HEK293 (cell line): Measurements from ENCODE around the gene DENND1A.

Source experiments
- CTCF ChIA-PET: fragments of 350-600 bp; formaldehyde crosslinking; extraction: SDS; loops from one replicate; lab custom pipeline; 2021; ENCODE audit warnings: antibody characterized with exemption; lab: Yijun Ruan, JAX
- POLR2A ChIA-PET: fragments of 300-600 bp; formaldehyde crosslinking; extraction: SDS; loops from one replicate; lab custom pipeline; 2020; ENCODE audit warnings: antibody characterized with exemption, inconsistent platforms; lab: Yijun Ruan, JAX
- H3K27ac ChIP-seq: fragments of 200-500 bp; sonication (Bioruptor generic); 2 replicates; pipeline ENCODE4 v1.5.1; 2014; ENCODE audit warnings: low read depth, low read length, control low read depth, inconsistent platforms; ENCODE audit errors: extremely low read depth
- H3K36me3 ChIP-seq, 2 experiments: fragments of 200-500 bp in 1 of 2; sonication (Bioruptor generic) in 1 of 2; 1 replicate in 1 of 2; 2 replicates in 1 of 2; pipeline ENCODE4 v1.5.1; 2014 to 2017; ENCODE audit warnings: inconsistent platforms in 2 of 2, low read length in 2 of 2; ENCODE audit not compliant: control insufficient read depth in 2 of 2, insufficient read depth in 1 of 2
- H3K4me1 ChIP-seq: fragments of 200-500 bp; sonication (Bioruptor generic); 2 replicates; pipeline ENCODE4 v1.5.1; 2014; ENCODE audit warnings: mild to moderate bottlenecking, low read length, inconsistent platforms; ENCODE audit not compliant: control insufficient read depth, insufficient read depth
- H3K4me3 ChIP-seq: 2 replicates; pipeline ENCODE4 v1.5.1; 2011; ENCODE audit warnings: low read depth, mild to moderate bottlenecking, control low read depth, low read length, moderate library complexity
- H3K9me3 ChIP-seq: fragments of 200-500 bp; sonication (Bioruptor generic); 2 replicates; pipeline ENCODE4 v1.5.1; 2014; ENCODE audit warnings: low read depth, low read length, inconsistent platforms; ENCODE audit not compliant: control insufficient read depth, insufficient read depth
- HOXC10 ChIP-seq: sonication (generic); formaldehyde crosslinking; IDR thresholded peaks from 2 replicates; pipeline ENCODE4 v1.8.1; 2023; ENCODE audit warnings: mild to moderate bottlenecking, missing genetic modification reagents
- MEIS1 ChIP-seq: sonication (generic); formaldehyde crosslinking; IDR thresholded peaks from 2 replicates; pipeline ENCODE4 v1.8.1; 2022; ENCODE audit warnings: missing genetic modification reagents, mild to moderate bottlenecking, borderline replicate concordance
- MYNN ChIP-seq: fragments of 450-650 bp; formaldehyde crosslinking; IDR thresholded peaks from 2 replicates; pipeline ENCODE4 v1.5.1; 2016; ENCODE audit warnings: missing biosample characterization, missing genetic modification characterization, borderline replicate concordance
- PRDM1 ChIP-seq: fragments of 450-650 bp; formaldehyde crosslinking; IDR thresholded peaks from 2 replicates; pipeline ENCODE4; 2016; ENCODE audit warnings: missing biosample characterization, missing genetic modification characterization
- RBAK ChIP-seq: fragments of 450-650 bp; formaldehyde crosslinking; IDR thresholded peaks from 2 replicates; pipeline ENCODE4 v1.5.1; 2016; ENCODE audit warnings: missing biosample characterization, missing genetic modification characterization
- SP2 ChIP-seq: fragments of 450-650 bp; formaldehyde crosslinking; IDR thresholded peaks from 2 replicates; pipeline ENCODE4 v1.5.1; 2016; ENCODE audit warnings: missing biosample characterization, missing genetic modification characterization
- YY2 ChIP-seq: fragments of 450-650 bp; formaldehyde crosslinking; IDR thresholded peaks from 2 replicates; pipeline ENCODE4 v1.5.1; 2016; ENCODE audit warnings: missing biosample characterization, missing genetic modification characterization
- ZBTB20 ChIP-seq: fragments of 450-650 bp; formaldehyde crosslinking; IDR thresholded peaks from 2 replicates; pipeline ENCODE4 v1.5.1; 2016; ENCODE audit warnings: missing biosample characterization, missing genetic modification characterization
- ZFP41 ChIP-seq: fragments of 450-650 bp; formaldehyde crosslinking; IDR thresholded peaks from 2 replicates; pipeline ENCODE4 v1.5.1; 2016; ENCODE audit warnings: missing biosample characterization, missing genetic modification characterization, borderline replicate concordance
- ZNF10 ChIP-seq: fragments of 450-650 bp; formaldehyde crosslinking; IDR thresholded peaks from 2 replicates; pipeline ENCODE4 v1.5.1; 2017; ENCODE audit warnings: missing biosample characterization, missing genetic modification characterization
- ZNF140 ChIP-seq: fragments of 450-650 bp; formaldehyde crosslinking; IDR thresholded peaks from 2 replicates; pipeline ENCODE4 v1.5.1; 2016; ENCODE audit warnings: missing biosample characterization, missing genetic modification characterization
- ZNF16 ChIP-seq: fragments of 450-650 bp; formaldehyde crosslinking; IDR thresholded peaks from 2 replicates; pipeline ENCODE4 v1.5.1; 2016; ENCODE audit warnings: low read depth, missing biosample characterization, missing genetic modification characterization
- ZNF169 ChIP-seq: fragments of 450-650 bp; formaldehyde crosslinking; IDR thresholded peaks from 2 replicates; pipeline ENCODE4 v1.5.1; 2016; ENCODE audit warnings: missing biosample characterization, missing genetic modification characterization
- ZNF24 ChIP-seq: fragments of 450-650 bp; formaldehyde crosslinking; IDR thresholded peaks from 2 replicates; pipeline ENCODE4 v1.5.1; 2016; ENCODE audit warnings: missing biosample characterization, missing genetic modification characterization
- ZNF311 ChIP-seq: fragments of 450-650 bp; formaldehyde crosslinking; IDR thresholded peaks from 2 replicates; pipeline ENCODE4 v1.5.1; 2017; ENCODE audit warnings: missing biosample characterization, missing genetic modification characterization, borderline replicate concordance
- ZNF37A ChIP-seq: fragments of 450-650 bp; IDR thresholded peaks from 2 replicates; pipeline ENCODE4 v1.5.1; 2018; ENCODE audit warnings: missing biosample characterization, missing genetic modification characterization
- ZNF433 ChIP-seq: fragments of 450-650 bp; formaldehyde crosslinking; IDR thresholded peaks from 2 replicates; pipeline ENCODE4 v1.5.1; 2016; ENCODE audit warnings: missing biosample characterization, missing genetic modification characterization, low read depth
- ZNF529 ChIP-seq: fragments of 450-650 bp; formaldehyde crosslinking; IDR thresholded peaks from 2 replicates; pipeline ENCODE4 v1.5.1; 2017; ENCODE audit warnings: missing genetic modification characterization, missing biosample characterization; ENCODE audit not compliant: insufficient replicate concordance
- ZNF561 ChIP-seq: fragments of 450-650 bp; IDR thresholded peaks from 2 replicates; pipeline ENCODE4 v1.5.1; 2018; ENCODE audit warnings: missing biosample characterization, missing genetic modification characterization, borderline replicate concordance
- ZNF585B ChIP-seq: fragments of 450-650 bp; formaldehyde crosslinking; IDR thresholded peaks from 2 replicates; pipeline ENCODE4 v1.5.1; 2016; ENCODE audit warnings: missing biosample characterization, missing genetic modification characterization
- ZNF626 ChIP-seq: fragments of 450-650 bp; sonication (Bioruptor Pico); formaldehyde crosslinking; IDR thresholded peaks from 2 replicates; pipeline ENCODE4 v1.5.1; 2018; ENCODE audit warnings: missing biosample characterization, missing genetic modification characterization, inconsistent platforms
- ZNF660 ChIP-seq: fragments of 450-650 bp; IDR thresholded peaks from 2 replicates; pipeline ENCODE4 v1.5.1; 2018; ENCODE audit warnings: missing biosample characterization, mild to moderate bottlenecking, missing genetic modification characterization
- ZNF664 ChIP-seq: fragments of 450-650 bp; formaldehyde crosslinking; IDR thresholded peaks from 2 replicates; pipeline ENCODE4 v1.5.1; 2016; ENCODE audit warnings: missing biosample characterization, missing genetic modification characterization
- ZNF777 ChIP-seq: fragments of 450-650 bp; formaldehyde crosslinking; IDR thresholded peaks from 2 replicates; pipeline ENCODE4 v1.5.1; 2017; ENCODE audit warnings: missing biosample characterization, missing genetic modification characterization, borderline replicate concordance
- TF ChIP-seq, protein P1 (sequence below): fragments of 450-650 bp; formaldehyde crosslinking; IDR thresholded peaks from 2 replicates; pipeline ENCODE4 v1.5.0; 2017; ENCODE audit warnings: missing biosample characterization, missing genetic modification characterization, borderline replicate concordance
- TF ChIP-seq, protein P2 (sequence below): fragments of 450-650 bp; formaldehyde crosslinking; IDR thresholded peaks from 2 replicates; pipeline ENCODE4; 2016; ENCODE audit warnings: missing biosample characterization, missing genetic modification characterization
- TF ChIP-seq, protein P3 (sequence below): IDR thresholded peaks from 2 replicates; pipeline ENCODE4 v1.6.1; 2011; ENCODE audit warnings: mild to moderate bottlenecking, low read depth, low read length, borderline replicate concordance

Gene DENND1A

DNA sequence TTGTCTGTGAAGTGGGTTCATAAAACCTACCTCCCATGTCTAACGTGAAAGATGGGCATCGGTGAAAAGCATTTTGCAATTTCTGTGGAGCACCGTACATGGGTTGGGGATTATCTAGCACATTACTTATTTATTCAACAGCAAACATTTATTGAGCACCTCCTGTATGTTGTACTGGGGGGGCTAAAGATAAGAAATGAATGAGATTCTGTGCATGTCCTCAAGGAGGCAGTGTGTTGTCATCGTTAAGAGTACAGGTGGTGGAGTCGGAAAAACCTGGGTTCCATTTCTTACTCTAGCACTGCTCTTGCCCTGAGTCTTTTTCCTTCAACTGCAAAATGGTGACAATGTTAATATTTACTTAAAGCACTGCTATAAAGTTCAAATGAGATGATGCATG lies 30.4 kb upstream of the DENND1A start:
- Histone ChIP-seq H3K4me1 (no peaks in the 10 kb centered on the region), H3K4me3 (no peak overlapping the region), H3K36me3 (no peaks in the 10 kb centered on the region), H3K9me3 (no peaks in the 10 kb centered on the region), H3K27ac (no peak overlapping the region)
- CTCF ChIA-PET = interaction anchor here (0.6 to 5.3 kb wide), 7 partner anchors 15 to 268 kb away, joined by 3 to 30 read pairs (median 3); no protein-coding TSS in a partner anchor
- POLR2A ChIA-PET = no interaction called here
- TF ChIP-seq, protein P1, sequence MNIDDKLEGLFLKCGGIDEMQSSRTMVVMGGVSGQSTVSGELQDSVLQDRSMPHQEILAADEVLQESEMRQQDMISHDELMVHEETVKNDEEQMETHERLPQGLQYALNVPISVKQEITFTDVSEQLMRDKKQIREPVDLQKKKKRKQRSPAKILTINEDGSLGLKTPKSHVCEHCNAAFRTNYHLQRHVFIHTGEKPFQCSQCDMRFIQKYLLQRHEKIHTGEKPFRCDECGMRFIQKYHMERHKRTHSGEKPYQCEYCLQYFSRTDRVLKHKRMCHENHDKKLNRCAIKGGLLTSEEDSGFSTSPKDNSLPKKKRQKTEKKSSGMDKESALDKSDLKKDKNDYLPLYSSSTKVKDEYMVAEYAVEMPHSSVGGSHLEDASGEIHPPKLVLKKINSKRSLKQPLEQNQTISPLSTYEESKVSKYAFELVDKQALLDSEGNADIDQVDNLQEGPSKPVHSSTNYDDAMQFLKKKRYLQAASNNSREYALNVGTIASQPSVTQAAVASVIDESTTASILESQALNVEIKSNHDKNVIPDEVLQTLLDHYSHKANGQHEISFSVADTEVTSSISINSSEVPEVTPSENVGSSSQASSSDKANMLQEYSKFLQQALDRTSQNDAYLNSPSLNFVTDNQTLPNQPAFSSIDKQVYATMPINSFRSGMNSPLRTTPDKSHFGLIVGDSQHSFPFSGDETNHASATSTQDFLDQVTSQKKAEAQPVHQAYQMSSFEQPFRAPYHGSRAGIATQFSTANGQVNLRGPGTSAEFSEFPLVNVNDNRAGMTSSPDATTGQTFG = no peak
- TF ChIP-seq, protein P2, sequence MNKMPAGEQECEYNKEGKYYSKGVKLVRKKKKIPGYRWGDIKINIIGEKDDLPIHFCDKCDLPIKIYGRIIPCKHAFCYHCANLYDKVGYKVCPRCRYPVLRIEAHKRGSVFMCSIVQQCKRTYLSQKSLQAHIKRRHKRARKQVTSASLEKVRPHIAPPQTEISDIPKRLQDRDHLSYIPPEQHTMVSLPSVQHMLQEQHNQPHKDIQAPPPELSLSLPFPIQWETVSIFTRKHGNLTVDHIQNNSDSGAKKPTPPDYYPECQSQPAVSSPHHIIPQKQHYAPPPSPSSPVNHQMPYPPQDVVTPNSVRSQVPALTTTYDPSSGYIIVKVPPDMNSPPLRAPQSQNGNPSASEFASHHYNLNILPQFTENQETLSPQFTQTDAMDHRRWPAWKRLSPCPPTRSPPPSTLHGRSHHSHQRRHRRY = no peak
- TF ChIP-seq ZNF777 (tag by site-specific recombination) (no peak), MYNN (no peak), ZNF311 (tag by site-specific recombination) (no peak), ZNF433 (no peak), ZBTB20 (tag by site-specific recombination) (no peak), ZNF37A (tag by site-specific recombination) (no peak), HOXC10 (no peak), ZNF140 (tag by site-specific recombination) (no peak), ZNF169 (no peak), RBAK (tag by site-specific recombination) (no peak), ZNF24 (no peak), ZNF660 (tag by site-specific recombination) (no peak), ZNF529 (no peak), YY2 (tag by site-specific recombination) (no peak), ZNF10 (no peak)

DNA sequence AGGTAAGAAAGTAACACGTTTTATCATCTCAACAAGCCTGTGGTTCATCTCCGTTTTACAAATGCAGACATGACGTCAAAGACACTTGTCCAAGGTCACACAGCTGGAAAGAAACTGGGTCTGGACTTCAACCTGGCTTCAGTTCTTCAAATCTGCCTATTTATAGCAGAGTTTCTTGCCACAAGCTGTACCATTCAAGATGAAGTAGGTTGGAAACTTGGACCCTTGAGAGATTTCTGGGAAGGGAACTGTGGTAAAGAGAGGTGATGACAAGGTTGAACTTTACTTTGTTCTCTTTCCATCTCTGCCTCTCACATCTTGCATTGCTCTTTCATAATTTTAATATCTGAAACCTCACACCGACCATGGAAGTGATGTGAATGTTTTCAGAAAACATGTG lies 29.9 kb upstream of the DENND1A start:
- CTCF ChIA-PET = interaction anchor here (0.9 to 5.3 kb wide), 3 partner anchors 25 to 81 kb away, joined by 3 to 30 read pairs (median 4); no protein-coding TSS in a partner anchor

More for the DNA sequence above, 29.9 kb upstream of the DENND1A start:
- no peak overlapping the region for H3K4me3 ChIP-seq
- no peaks in the 10 kb centered on the region for H3K4me1 ChIP-seq
- H3K9me3 ChIP-seq = no peaks in the 10 kb centered on the region
- POLR2A ChIA-PET = no interaction called here
- H3K27ac ChIP-seq = no peak overlapping the region
- H3K36me3 ChIP-seq = no peaks in the 10 kb centered on the region
- TF ChIP-seq, protein P3, sequence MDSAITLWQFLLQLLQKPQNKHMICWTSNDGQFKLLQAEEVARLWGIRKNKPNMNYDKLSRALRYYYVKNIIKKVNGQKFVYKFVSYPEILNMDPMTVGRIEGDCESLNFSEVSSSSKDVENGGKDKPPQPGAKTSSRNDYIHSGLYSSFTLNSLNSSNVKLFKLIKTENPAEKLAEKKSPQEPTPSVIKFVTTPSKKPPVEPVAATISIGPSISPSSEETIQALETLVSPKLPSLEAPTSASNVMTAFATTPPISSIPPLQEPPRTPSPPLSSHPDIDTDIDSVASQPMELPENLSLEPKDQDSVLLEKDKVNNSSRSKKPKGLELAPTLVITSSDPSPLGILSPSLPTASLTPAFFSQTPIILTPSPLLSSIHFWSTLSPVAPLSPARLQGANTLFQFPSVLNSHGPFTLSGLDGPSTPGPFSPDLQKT = no peak
- no peak for TF ChIP-seq ZNF561 (tag by site-specific recombination)
- TF ChIP-seq ZNF664 (tag by site-specific recombination) = no peak
- no peak for TF ChIP-seq ZNF16
- TF ChIP-seq ZNF140 (tag by site-specific recombination) = no peak
- TF ChIP-seq ZNF626 (tag by site-specific recombination) = no peak
- TF ChIP-seq MEIS1 (CRISPR knock-in tag) = no peak
- TF ChIP-seq ZNF585B (tag by site-specific recombination) = no peak
- TF ChIP-seq ZFP41 = no peak
- TF ChIP-seq PRDM1 (tag by site-specific recombination) = no peak
- TF ChIP-seq SP2 (tag by site-specific recombination) = no peak
